Kidney epithelial cell (primary cell): Measurements from ENCODE around the gene ZNF682. TPM values are rescaled to one million over a fixed set of nuclear protein-coding genes. Genes with fewer than 3 reads are reported as not detected.
"Not testable (repeated sequence)": the region's sequence is repeated elsewhere in the genome, so short reads cannot be mapped to it uniquely, and the experiment has no call there.

ENCODE experiments used
- DNase-seq: peaks from one replicate; pipeline ENCODE4 v3.0.0-alpha.2; 2010; ENCODE audit warnings: low read depth
- H3K27me3 ChIP-seq: 2 replicates; pipeline ENCODE4 v1.6.0; 2011; ENCODE audit warnings: low read length; ENCODE audit not compliant: control insufficient read depth, insufficient read depth
- H3K36me3 ChIP-seq: 2 replicates; pipeline ENCODE4 v1.5.1; 2011; ENCODE audit warnings: low read length; ENCODE audit not compliant: control insufficient read depth, insufficient read depth
- H3K4me3 ChIP-seq: 2 replicates; pipeline ENCODE4 v1.5.1; 2011; ENCODE audit warnings: low read depth, mild to moderate bottlenecking, control low read depth, low read length
- total RNA-seq: library from RNA; depleted of rRNA; stranded (reverse); fragments of >200 nt; gene quantifications from 2 replicates; pipeline ENCODE4 v1.2.3, GENCODE V29; 2015
- TF ChIP-seq, protein P1 (sequence below): IDR thresholded peaks from 2 replicates; pipeline ENCODE4 v1.5.1; 2011; ENCODE audit warnings: mild to moderate bottlenecking, moderate library complexity, low read length, control low read depth, inconsistent platforms; ENCODE audit not compliant: insufficient read depth, poor library complexity, severe bottlenecking

The ZNF682 gene
- total RNA-seq, 1 donor from 2014 or later, result 3.3 TPM

DNA sequence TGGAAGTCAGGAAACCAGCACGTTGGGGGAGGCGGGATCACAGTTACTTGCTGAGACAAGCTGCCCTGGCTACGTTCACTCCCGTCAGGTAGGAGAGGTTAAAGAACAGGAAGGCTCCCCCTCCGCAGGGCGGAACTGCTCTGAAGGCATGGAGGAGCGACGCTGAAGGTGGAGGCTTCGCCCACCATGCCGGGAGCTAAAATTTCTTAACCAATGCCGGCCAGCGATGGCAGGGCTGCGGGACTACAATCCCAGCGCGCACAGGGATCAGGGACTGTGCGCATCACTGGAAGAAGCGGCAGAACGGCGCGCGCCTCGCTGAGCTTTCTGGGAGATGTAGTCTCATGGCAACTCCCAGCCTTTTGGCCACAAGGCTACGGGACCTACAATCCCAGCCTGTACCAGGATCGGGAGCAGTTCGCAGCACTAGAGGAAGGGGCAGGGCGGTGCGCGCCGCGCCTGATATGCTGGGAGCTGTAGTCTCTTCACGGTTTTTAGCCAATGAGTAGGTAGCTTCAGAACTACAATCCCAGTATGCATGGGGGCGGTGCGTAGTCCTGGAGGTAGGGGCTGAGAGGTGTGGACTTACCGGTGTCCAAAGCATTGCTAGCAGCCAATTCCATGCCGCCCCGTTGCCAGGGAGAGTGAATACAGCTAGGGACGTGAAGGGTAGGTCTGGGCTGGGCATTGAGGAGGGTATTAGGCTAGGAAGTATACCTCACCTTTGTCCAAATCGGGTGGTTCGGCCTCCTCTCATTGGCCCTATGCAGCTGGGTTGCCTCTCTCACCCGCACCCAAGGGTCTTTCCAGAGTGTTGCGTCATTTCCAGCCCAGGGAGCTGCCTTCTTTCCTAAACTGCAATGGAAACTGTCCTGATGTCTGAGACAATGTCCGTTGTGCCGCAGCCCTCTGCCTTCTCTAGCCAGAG lies 12.8 kb upstream of the ZNF682 start:
- Histone ChIP-seq H3K4me3 (peak overlapping the region; percentile 99), H3K36me3 (no peaks in the 10 kb centered on the region), H3K27me3 (no peaks in the 10 kb centered on the region)
- TF ChIP-seq, protein P1, sequence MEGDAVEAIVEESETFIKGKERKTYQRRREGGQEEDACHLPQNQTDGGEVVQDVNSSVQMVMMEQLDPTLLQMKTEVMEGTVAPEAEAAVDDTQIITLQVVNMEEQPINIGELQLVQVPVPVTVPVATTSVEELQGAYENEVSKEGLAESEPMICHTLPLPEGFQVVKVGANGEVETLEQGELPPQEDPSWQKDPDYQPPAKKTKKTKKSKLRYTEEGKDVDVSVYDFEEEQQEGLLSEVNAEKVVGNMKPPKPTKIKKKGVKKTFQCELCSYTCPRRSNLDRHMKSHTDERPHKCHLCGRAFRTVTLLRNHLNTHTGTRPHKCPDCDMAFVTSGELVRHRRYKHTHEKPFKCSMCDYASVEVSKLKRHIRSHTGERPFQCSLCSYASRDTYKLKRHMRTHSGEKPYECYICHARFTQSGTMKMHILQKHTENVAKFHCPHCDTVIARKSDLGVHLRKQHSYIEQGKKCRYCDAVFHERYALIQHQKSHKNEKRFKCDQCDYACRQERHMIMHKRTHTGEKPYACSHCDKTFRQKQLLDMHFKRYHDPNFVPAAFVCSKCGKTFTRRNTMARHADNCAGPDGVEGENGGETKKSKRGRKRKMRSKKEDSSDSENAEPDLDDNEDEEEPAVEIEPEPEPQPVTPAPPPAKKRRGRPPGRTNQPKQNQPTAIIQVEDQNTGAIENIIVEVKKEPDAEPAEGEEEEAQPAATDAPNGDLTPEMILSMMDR, result no peak
- peak; percentile 97 for DNase-seq

- not testable (repeated sequence) for DNase-seq, H3K27me3 ChIP-seq, H3K36me3 ChIP-seq, H3K4me3 ChIP-seq
These were observed 6.4 kb upstream of the ZNF682 start for GRCh38 chr19:20045742-20046141.

DNA sequence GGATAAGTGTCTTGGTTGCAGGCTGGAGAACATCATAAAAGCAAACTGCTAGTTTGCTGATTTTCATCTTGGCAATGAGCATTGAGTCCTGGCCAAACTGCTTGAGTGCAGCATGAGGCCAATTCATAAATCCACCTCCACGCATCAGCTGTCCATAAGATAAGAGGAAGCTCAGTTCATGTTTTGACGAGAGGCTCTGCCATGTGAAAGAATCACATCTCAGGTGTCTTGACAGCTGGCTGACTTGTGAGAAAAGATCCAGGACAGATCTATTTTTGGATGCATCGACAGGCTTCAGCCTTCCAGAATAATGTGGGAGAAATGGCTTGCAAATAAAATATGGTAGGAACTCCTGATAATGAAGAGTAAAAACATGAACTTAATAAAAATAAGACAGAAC lies 5.4 kb upstream of the ZNF682 start:
- TF ChIP-seq, protein P1, result no peak
- DNase-seq, result no peak
- Histone ChIP-seq H3K36me3 (no peaks in the 10 kb centered on the region), H3K27me3 (no peaks in the 10 kb centered on the region), H3K4me3 (no peak overlapping the region)

- TF ChIP-seq, protein P1, result no peak
- H3K36me3 ChIP-seq, result no peaks in the 10 kb centered on the region
- no peaks in the 10 kb centered on the region for H3K27me3 ChIP-seq
- no peak for DNase-seq
- H3K4me3 ChIP-seq, result peak overlapping the region; percentile 83
These were observed 725 bp downstream of the ZNF682 start for GRCh38 chr19:20038358-20039202.

DNA sequence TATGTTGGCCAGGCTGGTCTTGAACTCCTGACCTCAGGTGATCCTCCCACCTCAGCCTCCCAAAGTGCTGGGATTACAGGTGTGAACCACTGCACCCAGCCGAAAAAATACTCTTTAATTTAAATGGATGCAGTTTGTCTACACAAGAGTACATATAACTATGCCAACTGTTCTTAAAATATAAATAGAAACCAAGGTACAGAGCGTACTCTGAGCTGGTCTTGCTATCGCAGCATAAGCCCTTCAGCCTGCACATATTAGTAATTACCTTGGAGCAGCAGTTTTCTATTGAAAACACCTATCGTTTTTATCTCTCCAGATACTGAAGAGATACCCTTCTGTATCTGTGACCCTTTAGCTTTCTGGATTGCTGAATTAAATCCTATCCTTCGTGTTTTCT lies 3.4 kb downstream of the ZNF682 start:
- Histone ChIP-seq H3K4me3 (no peak overlapping the region), H3K36me3 (no peaks in the 10 kb centered on the region), H3K27me3 (no peaks in the 10 kb centered on the region)
- TF ChIP-seq, protein P1, result no peak
- no peak for DNase-seq

DNA sequence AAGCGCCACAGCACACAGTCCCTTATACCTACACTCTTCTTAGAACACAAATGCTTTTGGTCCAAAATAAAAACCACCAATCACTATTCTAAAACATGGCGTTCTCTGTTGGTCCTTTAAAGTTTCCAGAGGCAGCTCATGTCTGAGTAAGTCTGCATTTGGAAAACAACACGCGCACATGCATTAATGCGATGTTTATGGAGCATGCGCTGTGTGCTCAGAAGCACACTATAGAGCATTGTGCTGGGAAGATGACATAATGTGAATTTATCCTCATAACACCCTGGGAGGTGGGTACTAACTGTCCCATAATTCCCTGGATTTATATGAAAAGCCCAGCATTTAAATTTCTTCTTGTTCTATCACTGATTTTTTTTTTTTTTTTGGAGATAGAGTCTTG lies 10.7 kb downstream of the ZNF682 start:
- H3K36me3 ChIP-seq, result no peaks in the 10 kb centered on the region
- no peak overlapping the region for H3K4me3 ChIP-seq
- DNase-seq, result no peak
- no peaks in the 10 kb centered on the region for H3K27me3 ChIP-seq
- TF ChIP-seq, protein P1, result no peak
